Fibroblast of lung (primary cell): ENCODE data around the gene SPC25. TPM values are rescaled to one million over a fixed set of nuclear protein-coding genes. Genes with fewer than 3 reads are reported as not detected.

Experiments
- DNase-seq, 2 donors: peaks; one replicate each; pipeline versions ENCODE4 v3.0.0 to v3.0.0-alpha.2; 2010; ENCODE audit warnings: low read depth in 2 of 2
- H2AFZ ChIP-seq: 2 replicates; pipeline ENCODE4 v1.5.1; 2012; ENCODE audit warnings: low read length, control low read depth, inconsistent platforms
- H3K27ac ChIP-seq: 2 replicates; pipeline ENCODE4 v1.5.1; 2011; ENCODE audit warnings: low read length, control low read depth; ENCODE audit not compliant: insufficient read depth
- H3K27me3 ChIP-seq: 2 replicates; pipeline ENCODE4 v1.5.1; 2011; ENCODE audit warnings: mild to moderate bottlenecking, low read length; ENCODE audit not compliant: control insufficient read depth, insufficient read depth
- H3K36me3 ChIP-seq: 2 replicates; pipeline ENCODE4 v1.5.1; 2011; ENCODE audit warnings: low read length; ENCODE audit not compliant: control insufficient read depth, insufficient read depth
- H3K4me1 ChIP-seq: 2 replicates; pipeline ENCODE4 v1.5.1; 2011; ENCODE audit warnings: low read length; ENCODE audit not compliant: control insufficient read depth, insufficient read depth; ENCODE audit errors: extremely low read depth
- H3K4me2 ChIP-seq: 2 replicates; pipeline ENCODE4 v1.5.1; 2011; ENCODE audit warnings: low read length, control low read depth; ENCODE audit not compliant: insufficient read depth; ENCODE audit errors: extremely low read depth
- H3K4me3 ChIP-seq, 4 experiments: fragments of 200-600 bp in 1 of 4; sonication (generic) in 1 of 4; replicated peaks in 1 of 4; 2 replicates each; pipeline ENCODE4 v1.5.1; 2011 to 2016; ENCODE audit warnings: low read length in 4 of 4, low read depth in 3 of 4, mild to moderate bottlenecking in 3 of 4, control low read depth in 2 of 4, inconsistent platforms in 1 of 4, mixed read lengths in 1 of 4; ENCODE audit not compliant: insufficient read depth in 1 of 4; ENCODE audit errors: control extremely low read depth in 1 of 4
- H3K79me2 ChIP-seq: 2 replicates; pipeline ENCODE4 v1.5.1; 2012; ENCODE audit warnings: mild to moderate bottlenecking, low read length, inconsistent platforms; ENCODE audit not compliant: control insufficient read depth, insufficient read depth
- H3K9ac ChIP-seq: 2 replicates; pipeline ENCODE4 v1.5.1; 2011; ENCODE audit warnings: mild to moderate bottlenecking, low read length, control low read depth; ENCODE audit not compliant: insufficient read depth
- H3K9me3 ChIP-seq: 2 replicates; pipeline ENCODE4 v1.5.1; 2012; ENCODE audit warnings: low read depth, low read length; ENCODE audit not compliant: control insufficient read depth, insufficient read depth
- H4K20me1 ChIP-seq: 2 replicates; pipeline ENCODE4 v1.5.1; 2011; ENCODE audit warnings: low read length; ENCODE audit not compliant: control insufficient read depth, insufficient read depth; ENCODE audit errors: extremely low read depth
- EZH2 ChIP-seq: IDR thresholded peaks from 2 replicates; pipeline ENCODE4 v1.5.1; 2012; ENCODE audit warnings: low read length, control low read depth, mild to moderate bottlenecking; ENCODE audit errors: missing control alignments
- polyA plus RNA-seq, 2 donors: library from polyadenylated mRNA; depleted of rRNA in 1 of 2; stranded (reverse) in 1 of 2; unstranded in 1 of 2; fragments of >200 nt; gene quantifications; 2 replicates each; pipeline ENCODE4 v1.2.1, GENCODE V29; 2011 to 2012; ENCODE audit warnings: missing spikeins in 1 of 2
- total RNA-seq: library from RNA; depleted of rRNA; stranded (reverse); fragments of >200 nt; gene quantifications from 2 replicates; pipeline ENCODE4 v1.2.1, GENCODE V29; 2014
- TF ChIP-seq, protein P1 (sequence below), 2 donors: IDR thresholded peaks in 1 of 2; conservative IDR thresholded peaks in 1 of 2; 1 replicate in 1 of 2; 2 replicates in 1 of 2; pipeline ENCODE4 v1.5.1; 2011 to 2012; ENCODE audit warnings: low read length in 2 of 2, control low read depth in 1 of 2, inconsistent platforms in 1 of 2, low read depth in 1 of 2, mild to moderate bottlenecking in 1 of 2

The SPC25 gene
- total and polyA plus RNA-seq, 2 donors (not counting 1 experiment from before 2014, with no cell fraction given) = 0.99 to 4.8 TPM

- H2AFZ ChIP-seq = no peak overlapping the region
Measured at GRCh38 chr2:168850846-168851245, 39.4 kb downstream of the SPC25 start.

GRCh38 chr2:168849610-168850009, 40.6 kb downstream of the SPC25 start:
- Histone ChIP-seq H3K4me1 (no peaks in the 10 kb centered on the region), H3K9ac (no peak overlapping the region), H2AFZ (no peak overlapping the region), H3K4me3 (no peak overlapping the region), H4K20me1 (no peaks in the 10 kb centered on the region), H3K79me2 (no peaks in the 10 kb centered on the region), H3K9me3 (no peaks in the 10 kb centered on the region), H3K4me2 (no peak overlapping the region), H3K27ac (no peak overlapping the region), H3K36me3 (no peaks in the 10 kb centered on the region), H3K27me3 (no peaks in the 10 kb centered on the region)
- peak; percentile 22 to 47 for DNase-seq
- TF ChIP-seq EZH2 = no peak
- TF ChIP-seq, protein P1, sequence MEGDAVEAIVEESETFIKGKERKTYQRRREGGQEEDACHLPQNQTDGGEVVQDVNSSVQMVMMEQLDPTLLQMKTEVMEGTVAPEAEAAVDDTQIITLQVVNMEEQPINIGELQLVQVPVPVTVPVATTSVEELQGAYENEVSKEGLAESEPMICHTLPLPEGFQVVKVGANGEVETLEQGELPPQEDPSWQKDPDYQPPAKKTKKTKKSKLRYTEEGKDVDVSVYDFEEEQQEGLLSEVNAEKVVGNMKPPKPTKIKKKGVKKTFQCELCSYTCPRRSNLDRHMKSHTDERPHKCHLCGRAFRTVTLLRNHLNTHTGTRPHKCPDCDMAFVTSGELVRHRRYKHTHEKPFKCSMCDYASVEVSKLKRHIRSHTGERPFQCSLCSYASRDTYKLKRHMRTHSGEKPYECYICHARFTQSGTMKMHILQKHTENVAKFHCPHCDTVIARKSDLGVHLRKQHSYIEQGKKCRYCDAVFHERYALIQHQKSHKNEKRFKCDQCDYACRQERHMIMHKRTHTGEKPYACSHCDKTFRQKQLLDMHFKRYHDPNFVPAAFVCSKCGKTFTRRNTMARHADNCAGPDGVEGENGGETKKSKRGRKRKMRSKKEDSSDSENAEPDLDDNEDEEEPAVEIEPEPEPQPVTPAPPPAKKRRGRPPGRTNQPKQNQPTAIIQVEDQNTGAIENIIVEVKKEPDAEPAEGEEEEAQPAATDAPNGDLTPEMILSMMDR (conservative IDR thresholded peaks at IDR 0.05 in 1 of 2, IDR thresholded peaks at IDR 0.05 in 1 of 2; ENCODE audit: low read depth in 1 of 2, low read length in 2 of 2) = peak; percentile 12 to 23

More at GRCh38 chr2:168850846-168851245, 39.4 kb downstream of the SPC25 start:
- H3K27ac ChIP-seq = no peak overlapping the region
- no peaks in the 10 kb centered on the region for H3K4me1 ChIP-seq
- no peaks in the 10 kb centered on the region for H3K9me3 ChIP-seq
- no peaks in the 10 kb centered on the region for H3K27me3 ChIP-seq
- no peaks in the 10 kb centered on the region for H3K79me2 ChIP-seq
- no peak for DNase-seq
- no peaks in the 10 kb centered on the region for H3K36me3 ChIP-seq
- H4K20me1 ChIP-seq = no peaks in the 10 kb centered on the region
- H3K4me3 ChIP-seq = no peak overlapping the region
- TF ChIP-seq, protein P1 (conservative IDR thresholded peaks at IDR 0.05 in 1 of 2, IDR thresholded peaks at IDR 0.05 in 1 of 2; ENCODE audit: low read depth in 1 of 2, low read length in 2 of 2) = no peak
- no peak for TF ChIP-seq EZH2
- no peak overlapping the region for H3K9ac ChIP-seq
- no peak overlapping the region for H3K4me2 ChIP-seq

- H3K4me2 ChIP-seq = no peak overlapping the region
- no peaks in the 10 kb centered on the region for H3K4me1 ChIP-seq
- TF ChIP-seq, protein P1 (conservative IDR thresholded peaks at IDR 0.05 in 1 of 2, IDR thresholded peaks at IDR 0.05 in 1 of 2; ENCODE audit: low read depth in 1 of 2, low read length in 2 of 2) = no peak
- TF ChIP-seq EZH2 = no peak
- no peaks in the 10 kb centered on the region for H3K79me2 ChIP-seq
- no peak overlapping the region for H2AFZ ChIP-seq
- no peak overlapping the region for H3K4me3 ChIP-seq
- H3K9ac ChIP-seq = no peak overlapping the region
- DNase-seq = no peak
- no peak overlapping the region for H3K27ac ChIP-seq
- no peaks in the 10 kb centered on the region for H3K36me3 ChIP-seq
- no peaks in the 10 kb centered on the region for H4K20me1 ChIP-seq
- no peaks in the 10 kb centered on the region for H3K9me3 ChIP-seq
- H3K27me3 ChIP-seq = no peaks in the 10 kb centered on the region
Measured at GRCh38 chr2:168848225-168848624, 42.0 kb downstream of the SPC25 start.
